SH-SY5Y (cell line): ENCODE data around the gene STAP1.

Source experiments
- GATA2 ChIP-seq: IDR thresholded peaks from 2 replicates; pipeline ENCODE4 v1.6.1; 2011; ENCODE audit warnings: mild to moderate bottlenecking, low read depth, low read length
- GATA3 ChIP-seq: IDR thresholded peaks from 2 replicates; pipeline ENCODE4 v1.6.1; 2011; ENCODE audit warnings: low read depth, mild to moderate bottlenecking, low read length, moderate library complexity

DNA sequence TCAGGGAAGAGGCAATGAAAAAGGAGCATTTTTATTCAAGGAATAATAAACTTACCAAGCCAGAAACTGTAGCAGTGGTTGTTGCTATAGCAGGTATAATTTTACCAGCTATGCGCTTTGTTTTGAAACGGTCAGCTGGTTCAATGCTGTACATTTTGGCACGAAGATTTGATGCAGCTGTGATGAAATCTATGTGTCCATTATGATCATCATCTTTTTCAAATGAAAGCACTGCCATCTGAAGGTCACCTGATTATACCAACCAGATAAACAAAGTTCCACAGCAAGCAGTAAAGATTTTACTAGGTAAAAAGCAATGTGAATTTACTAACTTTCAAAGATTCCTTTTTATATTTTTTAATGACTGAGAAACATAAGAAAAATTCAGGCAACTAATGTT is 66.4 kb downstream of the STAP1 start:
- TF ChIP-seq GATA3 (no peak), GATA2 (0 out of 2 replicates have a peak, but pooled peaks have one; percentile 17)
